Coronary artery (tissue), 2 donors: Measurements from ENCODE around the gene FES.

Experiments used
- DNase-seq: peaks from one replicate; pipeline ENCODE4 v3.0.0-alpha.2; 2017; ENCODE audit warnings: low spot score
- H3K27ac ChIP-seq, 2 donors: fragments of 200-600 bp; sonication (generic); one replicate each; pipeline ENCODE4 v1.5.1; 2016 to 2019
- H3K4me3 ChIP-seq: fragments of 200-600 bp; sonication (generic); 2 replicates; pipeline ENCODE4 v1.5.1; 2016; ENCODE audit warnings: mild to moderate bottlenecking, moderate library complexity
- TF ChIP-seq, protein P1 (sequence below): fragments of 200-600 bp; sonication (generic); IDR thresholded peaks from one replicate; pipeline ENCODE4 v1.5.1; 2019; ENCODE audit warnings: antibody characterized with exemption

Gene FES

DNA sequence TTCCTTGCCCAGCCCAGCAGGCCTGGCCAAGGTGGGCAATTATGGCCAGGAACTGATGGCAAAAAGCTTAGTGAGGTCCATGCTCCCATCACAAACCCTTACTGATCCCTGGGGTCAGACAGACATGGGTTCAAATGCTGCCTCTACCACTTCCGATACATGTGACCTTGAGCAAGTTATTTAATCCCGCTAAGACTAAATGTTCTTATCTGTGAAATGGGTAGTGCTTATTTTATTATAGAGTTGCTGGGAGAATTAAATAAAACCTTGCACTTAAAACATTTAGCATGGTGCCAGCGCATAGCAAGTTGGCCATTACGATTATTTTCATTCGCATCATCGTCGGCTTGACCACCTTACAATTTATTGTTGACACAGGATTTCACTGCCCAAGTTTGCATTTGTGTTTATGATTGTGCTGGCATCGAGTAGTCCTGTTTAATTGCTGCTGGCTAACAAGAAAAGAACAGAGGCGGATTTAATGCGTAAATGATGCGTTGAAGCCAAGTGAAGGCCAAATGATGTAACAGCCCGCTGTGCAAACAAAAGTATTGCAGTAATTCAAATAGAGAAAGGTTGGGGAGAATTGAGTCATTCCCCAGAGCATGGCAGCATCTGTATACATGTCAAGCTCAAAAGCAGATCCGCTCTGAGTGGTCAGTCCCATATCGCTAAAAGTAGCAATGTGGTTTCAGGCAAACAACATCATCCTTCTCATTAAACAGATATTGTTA is 23.2 kb upstream of the FES start:
- Histone ChIP-seq H3K4me3 (no peak overlapping the region), H3K27ac (no peak overlapping the region)
- no peak for DNase-seq
- TF ChIP-seq, protein P1, sequence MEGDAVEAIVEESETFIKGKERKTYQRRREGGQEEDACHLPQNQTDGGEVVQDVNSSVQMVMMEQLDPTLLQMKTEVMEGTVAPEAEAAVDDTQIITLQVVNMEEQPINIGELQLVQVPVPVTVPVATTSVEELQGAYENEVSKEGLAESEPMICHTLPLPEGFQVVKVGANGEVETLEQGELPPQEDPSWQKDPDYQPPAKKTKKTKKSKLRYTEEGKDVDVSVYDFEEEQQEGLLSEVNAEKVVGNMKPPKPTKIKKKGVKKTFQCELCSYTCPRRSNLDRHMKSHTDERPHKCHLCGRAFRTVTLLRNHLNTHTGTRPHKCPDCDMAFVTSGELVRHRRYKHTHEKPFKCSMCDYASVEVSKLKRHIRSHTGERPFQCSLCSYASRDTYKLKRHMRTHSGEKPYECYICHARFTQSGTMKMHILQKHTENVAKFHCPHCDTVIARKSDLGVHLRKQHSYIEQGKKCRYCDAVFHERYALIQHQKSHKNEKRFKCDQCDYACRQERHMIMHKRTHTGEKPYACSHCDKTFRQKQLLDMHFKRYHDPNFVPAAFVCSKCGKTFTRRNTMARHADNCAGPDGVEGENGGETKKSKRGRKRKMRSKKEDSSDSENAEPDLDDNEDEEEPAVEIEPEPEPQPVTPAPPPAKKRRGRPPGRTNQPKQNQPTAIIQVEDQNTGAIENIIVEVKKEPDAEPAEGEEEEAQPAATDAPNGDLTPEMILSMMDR = no peak

DNA sequence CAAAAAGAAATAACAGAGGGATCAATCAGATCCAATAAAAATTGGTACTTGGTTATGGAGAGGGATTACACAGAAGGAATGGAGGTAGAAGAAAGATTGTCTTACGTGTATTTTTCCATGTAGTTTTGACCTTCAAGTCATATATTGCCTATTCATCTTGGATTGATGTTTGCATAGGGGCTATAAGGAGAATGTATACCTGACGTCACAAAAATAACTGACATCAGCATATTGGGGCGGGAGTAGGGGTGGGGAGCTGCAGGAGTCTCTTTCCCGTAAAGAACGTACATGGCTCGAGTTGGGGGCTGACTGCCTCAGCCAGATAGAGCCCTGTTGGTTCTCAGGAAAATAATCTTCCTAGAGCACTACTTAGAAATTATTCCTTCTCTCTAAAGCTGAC is 21.8 kb upstream of the FES start:
- no peak for DNase-seq
- Histone ChIP-seq H3K27ac (no peak overlapping the region), H3K4me3 (no peak overlapping the region)
- TF ChIP-seq, protein P1 = no peak

- peak overlapping the region in 1 of 2 donors; percentile 5 for H3K27ac ChIP-seq
- TF ChIP-seq, protein P1 = no peak
- DNase-seq = no peak
- no peak overlapping the region for H3K4me3 ChIP-seq
These were observed 21.1 kb upstream of the FES start for GRCh38 chr15:90862964-90863778.

GRCh38 chr15:90863987-90864386 is 20.3 kb upstream of the FES start:
- DNase-seq = no peak
- Histone ChIP-seq H3K27ac (peak overlapping the region in 1 of 2 donors; percentile 5), H3K4me3 (no peak overlapping the region)
- TF ChIP-seq, protein P1 = no peak

DNA sequence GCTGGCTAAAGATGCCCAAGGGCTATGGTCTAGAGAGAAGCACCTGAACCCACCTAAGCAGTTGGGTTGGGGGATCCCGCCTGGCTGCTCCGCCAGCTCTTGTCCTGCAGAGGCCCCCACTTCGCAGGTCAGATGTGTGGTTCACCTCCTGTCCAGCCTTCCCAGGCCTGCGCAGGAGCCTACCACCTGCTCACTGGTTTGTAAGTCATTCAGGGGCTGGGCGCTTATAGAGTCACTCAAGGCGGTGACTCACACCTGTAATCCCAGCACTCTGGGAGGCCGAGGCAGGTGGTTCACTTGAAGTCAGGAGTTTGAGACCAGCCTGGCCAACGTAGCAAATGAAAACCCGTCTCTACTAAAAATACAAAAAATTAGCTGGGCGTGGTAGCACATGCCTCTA is 19.8 kb upstream of the FES start:
- Histone ChIP-seq H3K27ac (no peak overlapping the region), H3K4me3 (no peak overlapping the region)
- no peak for DNase-seq
- TF ChIP-seq, protein P1 = no peak

GRCh38 chr15:90865702-90866101 is 18.6 kb upstream of the FES start:
- H3K4me3 ChIP-seq = no peak overlapping the region
- TF ChIP-seq, protein P1 = no peak
- no peak for DNase-seq
- no peak overlapping the region for H3K27ac ChIP-seq
